T-helper 2 cell treated with Interferon-gamma antibody and Interleukin-4, amounts not matched to agents 5 μg/mL and 100 μg/mL, for 36 hours (primary cell): Measurements from ENCODE around the gene BCAS4.

Experiments used
- DNase-seq: peaks from one replicate; pipeline ENCODE4 v3.0.0; 2021; ENCODE audit warnings: low spot score
- H3K27ac Mint-ChIP-seq: one replicate; pipeline ENCODE4 v1.8.0; 2021; ENCODE audit warnings: mild to moderate bottlenecking, mixed read lengths
- H3K27me3 Mint-ChIP-seq: one replicate; pipeline ENCODE4 v1.8.0; 2021; ENCODE audit warnings: low read depth, mixed read lengths
- H3K36me3 Mint-ChIP-seq: one replicate; pipeline ENCODE4 v1.8.0; 2021; ENCODE audit warnings: low read depth, mixed read lengths
- H3K4me1 Mint-ChIP-seq: one replicate; pipeline ENCODE4 v1.8.0; 2021; ENCODE audit warnings: low read depth, mixed read lengths
- H3K4me3 Mint-ChIP-seq: one replicate; pipeline ENCODE4 v1.8.0; 2022; ENCODE audit warnings: mild to moderate bottlenecking, moderate library complexity, mixed read lengths
- H3K9me3 Mint-ChIP-seq: one replicate; pipeline ENCODE4 v1.8.0; 2021; ENCODE audit warnings: mixed read lengths

Gene BCAS4

GRCh38 chr20:50855498-50856474 is 60.9 kb downstream of the BCAS4 start:
- H3K9me3 Mint-ChIP-seq, result no peaks in the 10 kb centered on the region
- H3K4me1 Mint-ChIP-seq, result no peaks in the 10 kb centered on the region
- no peak overlapping the region for H3K4me3 Mint-ChIP-seq
- H3K36me3 Mint-ChIP-seq, result no peaks in the 10 kb centered on the region
- no peaks in the 10 kb centered on the region for H3K27me3 Mint-ChIP-seq
- no peak overlapping the region for H3K27ac Mint-ChIP-seq
- no peak for DNase-seq

GRCh38 chr20:50856475-50857041 is 61.7 kb downstream of the BCAS4 start:
- Mint-ChIP-seq H3K9me3 (no peaks in the 10 kb centered on the region), H3K27ac (no peak overlapping the region), H3K36me3 (no peaks in the 10 kb centered on the region), H3K4me1 (no peaks in the 10 kb centered on the region), H3K27me3 (no peaks in the 10 kb centered on the region), H3K4me3 (no peak overlapping the region)
- no peak for DNase-seq

GRCh38 chr20:50857348-50857747 is 62.5 kb downstream of the BCAS4 start:
- H3K36me3 Mint-ChIP-seq, result no peaks in the 10 kb centered on the region
- DNase-seq, result no peak
- no peaks in the 10 kb centered on the region for H3K4me1 Mint-ChIP-seq
- H3K27ac Mint-ChIP-seq, result no peak overlapping the region
- H3K27me3 Mint-ChIP-seq, result no peaks in the 10 kb centered on the region
- H3K9me3 Mint-ChIP-seq, result no peaks in the 10 kb centered on the region
- H3K4me3 Mint-ChIP-seq, result no peak overlapping the region

- Mint-ChIP-seq H3K4me1 (no peaks in the 10 kb centered on the region), H3K9me3 (no peaks in the 10 kb centered on the region), H3K36me3 (no peaks in the 10 kb centered on the region), H3K27me3 (no peaks in the 10 kb centered on the region), H3K27ac (no peak overlapping the region), H3K4me3 (no peak overlapping the region)
- no peak for DNase-seq
Observed at GRCh38 chr20:50858525-50858924, 63.7 kb downstream of the BCAS4 start.

- DNase-seq, result no peak
- Mint-ChIP-seq H3K36me3 (no peaks in the 10 kb centered on the region), H3K9me3 (no peaks in the 10 kb centered on the region), H3K27ac (no peak overlapping the region), H3K4me3 (no peak overlapping the region), H3K27me3 (no peaks in the 10 kb centered on the region), H3K4me1 (no peaks in the 10 kb centered on the region)
Observed at GRCh38 chr20:50859161-50859560, 64.3 kb downstream of the BCAS4 start.

- Mint-ChIP-seq H3K27ac (no peak overlapping the region), H3K4me1 (no peaks in the 10 kb centered on the region), H3K36me3 (no peaks in the 10 kb centered on the region), H3K27me3 (no peaks in the 10 kb centered on the region), H3K4me3 (no peak overlapping the region), H3K9me3 (no peaks in the 10 kb centered on the region)
- DNase-seq, result no peak
Observed at GRCh38 chr20:50861012-50861411, 66.2 kb downstream of the BCAS4 start.

- no peak for DNase-seq
- Mint-ChIP-seq H3K9me3 (no peaks in the 10 kb centered on the region), H3K4me1 (no peaks in the 10 kb centered on the region), H3K36me3 (no peaks in the 10 kb centered on the region), H3K27ac (no peak overlapping the region), H3K4me3 (no peak overlapping the region), H3K27me3 (no peaks in the 10 kb centered on the region)
Observed at GRCh38 chr20:50862546-50862945, 67.7 kb downstream of the BCAS4 start.

GRCh38 chr20:50865114-50865513 is 70.3 kb downstream of the BCAS4 start:
- Mint-ChIP-seq H3K4me3 (no peak overlapping the region), H3K9me3 (no peaks in the 10 kb centered on the region), H3K4me1 (no peaks in the 10 kb centered on the region), H3K27ac (no peak overlapping the region), H3K36me3 (no peaks in the 10 kb centered on the region), H3K27me3 (no peaks in the 10 kb centered on the region)
- DNase-seq, result no peak

GRCh38 chr20:50865591-50865990 is 70.7 kb downstream of the BCAS4 start:
- no peaks in the 10 kb centered on the region for H3K27me3 Mint-ChIP-seq
- H3K4me3 Mint-ChIP-seq, result no peak overlapping the region
- no peaks in the 10 kb centered on the region for H3K4me1 Mint-ChIP-seq
- no peaks in the 10 kb centered on the region for H3K36me3 Mint-ChIP-seq
- DNase-seq, result no peak
- H3K27ac Mint-ChIP-seq, result no peak overlapping the region
- H3K9me3 Mint-ChIP-seq, result no peaks in the 10 kb centered on the region

- Mint-ChIP-seq H3K27me3 (no peaks in the 10 kb centered on the region), H3K4me1 (no peaks in the 10 kb centered on the region), H3K9me3 (no peaks in the 10 kb centered on the region), H3K27ac (no peak overlapping the region), H3K4me3 (no peak overlapping the region), H3K36me3 (no peaks in the 10 kb centered on the region)
- no peak for DNase-seq
Observed at GRCh38 chr20:50866036-50866685, 71.3 kb downstream of the BCAS4 start.

GRCh38 chr20:50866831-50867230 is 72.0 kb downstream of the BCAS4 start:
- DNase-seq, result no peak
- H3K4me3 Mint-ChIP-seq, result no peak overlapping the region
- no peaks in the 10 kb centered on the region for H3K4me1 Mint-ChIP-seq
- H3K36me3 Mint-ChIP-seq, result no peaks in the 10 kb centered on the region
- H3K27me3 Mint-ChIP-seq, result no peaks in the 10 kb centered on the region
- H3K9me3 Mint-ChIP-seq, result no peaks in the 10 kb centered on the region
- H3K27ac Mint-ChIP-seq, result no peak overlapping the region

GRCh38 chr20:50867805-50868204 is 72.9 kb downstream of the BCAS4 start:
- no peaks in the 10 kb centered on the region for H3K9me3 Mint-ChIP-seq
- no peaks in the 10 kb centered on the region for H3K36me3 Mint-ChIP-seq
- H3K27ac Mint-ChIP-seq, result no peak overlapping the region
- no peak overlapping the region for H3K4me3 Mint-ChIP-seq
- DNase-seq, result no peak
- H3K27me3 Mint-ChIP-seq, result no peaks in the 10 kb centered on the region
- no peaks in the 10 kb centered on the region for H3K4me1 Mint-ChIP-seq

GRCh38 chr20:50868509-50869495 is 73.9 kb downstream of the BCAS4 start:
- no peak overlapping the region for H3K4me3 Mint-ChIP-seq
- H3K4me1 Mint-ChIP-seq, result no peaks in the 10 kb centered on the region
- no peaks in the 10 kb centered on the region for H3K36me3 Mint-ChIP-seq
- H3K27me3 Mint-ChIP-seq, result no peaks in the 10 kb centered on the region
- DNase-seq, result no peak
- H3K9me3 Mint-ChIP-seq, result no peaks in the 10 kb centered on the region
- no peak overlapping the region for H3K27ac Mint-ChIP-seq
